Mesendoderm (in vitro differentiated cells): ENCODE results near the gene KCNJ2. TPM values are rescaled to one million over a fixed set of nuclear protein-coding genes. Genes with fewer than 3 reads are reported as not detected.

Experiments
- DNase-seq: peaks from one replicate; pipeline ENCODE4 v3.0.0; 2013
- H2AK5ac ChIP-seq: 2 replicates; pipeline ENCODE4 v1.6.1; 2013; ENCODE audit warnings: low read length, inconsistent platforms
- H2BK120ac ChIP-seq: 2 replicates; pipeline ENCODE4 v1.6.1; 2013; ENCODE audit warnings: low read depth, mild to moderate bottlenecking, low read length, moderate library complexity, mixed read lengths
- H2BK15ac ChIP-seq: replicated peaks from 2 replicates; pipeline ENCODE4 v1.6.1; 2013; ENCODE audit warnings: low read depth, mild to moderate bottlenecking, moderate library complexity
- H2BK5ac ChIP-seq: 2 replicates; pipeline ENCODE4 v1.6.1; 2013; ENCODE audit warnings: low read length, inconsistent platforms
- H3K18ac ChIP-seq: 2 replicates; pipeline ENCODE4 v1.6.1; 2013; ENCODE audit warnings: mild to moderate bottlenecking, low read length, mixed read lengths
- H3K23ac ChIP-seq: one replicate; pipeline ENCODE4 v1.6.1; 2013; ENCODE audit warnings: low read length
- H3K27ac ChIP-seq: 2 replicates; pipeline ENCODE4 v1.5.1; 2013; ENCODE audit warnings: low read depth, mild to moderate bottlenecking, inconsistent platforms, low read length, moderate library complexity
- H3K27me3 ChIP-seq: 2 replicates; pipeline ENCODE4 v1.6.1; 2013; ENCODE audit warnings: low read length, control low read depth, mild to moderate bottlenecking, inconsistent platforms; ENCODE audit not compliant: insufficient read depth, poor library complexity
- H3K36me3 ChIP-seq: 2 replicates; pipeline ENCODE4 v1.6.1; 2013; ENCODE audit warnings: low read length, inconsistent platforms; ENCODE audit not compliant: control insufficient read depth, insufficient read depth
- H3K4ac ChIP-seq: one replicate; pipeline ENCODE4 v1.6.1; 2013; ENCODE audit warnings: low read depth, mild to moderate bottlenecking, low read length, moderate library complexity
- H3K4me1 ChIP-seq: 2 replicates; pipeline ENCODE4 v1.6.1; 2013; ENCODE audit warnings: low read depth, low read length, inconsistent platforms; ENCODE audit not compliant: control insufficient read depth
- H3K4me2 ChIP-seq: 2 replicates; pipeline ENCODE4 v1.6.1; 2013; ENCODE audit warnings: low read length
- H3K4me3 ChIP-seq: 2 replicates; pipeline ENCODE4 v1.5.1; 2013; ENCODE audit warnings: mild to moderate bottlenecking, low read length
- H3K56ac ChIP-seq: one replicate; pipeline ENCODE4 v1.6.1; 2013; ENCODE audit warnings: low read length
- H3K79me1 ChIP-seq: 2 replicates; pipeline ENCODE4 v1.6.1; 2013; ENCODE audit warnings: low read length, inconsistent platforms
- H3K79me2 ChIP-seq: 2 replicates; pipeline ENCODE4 v1.6.1; 2013; ENCODE audit warnings: mild to moderate bottlenecking, low read length; ENCODE audit not compliant: control insufficient read depth, insufficient read depth
- H3K9ac ChIP-seq: 2 replicates; pipeline ENCODE4 v1.6.1; 2013; ENCODE audit warnings: low read length, inconsistent platforms
- H4K5ac ChIP-seq: one replicate; pipeline ENCODE4 v1.6.1; 2013; ENCODE audit warnings: low read length
- H4K8ac ChIP-seq: one replicate; pipeline ENCODE4 v1.6.1; 2013; ENCODE audit warnings: low read depth, mild to moderate bottlenecking, control low read depth, low read length, moderate library complexity
- WGBS: extraction: QIAGEN DNeasy Blood & Tissue Kit; methylation state at CpG from one replicate; pipeline ENCODE4 v1.1.7; 2013; ENCODE audit warnings: low lambda C conversion rate, missing lambda C conversion rate; ENCODE audit not compliant: insufficient coverage; ENCODE audit errors: extremely low coverage; 5-methylcytosine and 5-hydroxymethylcytosine counted together
- polyA plus RNA-seq, 2 experiments: library from polyadenylated mRNA; stranded (reverse); fragments of 200-250 nt; gene quantifications; one replicate each; pipeline ENCODE4 v1.2.3, GENCODE V29; 2013

The KCNJ2 gene
- polyA plus RNA-seq (2013, experiment 1 of 2), result 0.29 TPM
- 0.22 TPM for polyA plus RNA-seq (2013, experiment 2 of 2)

- peaks cover 6% of the 10 kb centered on the region for H3K27me3 ChIP-seq
- no peak within 1 kb of the TSS for H3K27ac ChIP-seq
Measured at GRCh38 chr17:70168977-70169708, at the start of gene KCNJ2. Gene KCNJ2, plus strand, starts transcription at chr17:70169532. Its CDS starts 5,508 bp downstream, at chr17:70175040.

GRCh38 chr17:70119545-70119944 lies 49.8 kb upstream of the KCNJ2 start:
- H3K56ac ChIP-seq, result no peak overlapping the region
- no peak for DNase-seq
- no peaks in the 10 kb centered on the region for H3K79me2 ChIP-seq
- WGBS, result no CpG with 5 or more reads among the region's 1 CpG
- no peak overlapping the region for H2BK15ac ChIP-seq
- no peak overlapping the region for H2BK5ac ChIP-seq
- H3K4me1 ChIP-seq, result peaks cover 6% of the 10 kb centered on the region
- no peak overlapping the region for H2BK120ac ChIP-seq
- no peak overlapping the region for H3K27ac ChIP-seq
- H3K79me1 ChIP-seq, result no peaks in the 10 kb centered on the region
- H3K4ac ChIP-seq, result no peak overlapping the region
- no peaks in the 10 kb centered on the region for H3K27me3 ChIP-seq
- no peaks in the 10 kb centered on the region for H3K36me3 ChIP-seq
- H3K4me3 ChIP-seq, result no peak overlapping the region
- no peak overlapping the region for H3K18ac ChIP-seq
- H4K5ac ChIP-seq, result no peak overlapping the region
- H4K8ac ChIP-seq, result no peak overlapping the region
- no peak overlapping the region for H3K9ac ChIP-seq
- H2AK5ac ChIP-seq, result no peak overlapping the region
- no peak overlapping the region for H3K4me2 ChIP-seq
- no peak overlapping the region for H3K23ac ChIP-seq

More at GRCh38 chr17:70168977-70169708, at the start of gene KCNJ2:
- Histone ChIP-seq H3K79me1 (no peaks in the 10 kb centered on the region), H2BK5ac (no peak within 1 kb of the TSS), H2BK120ac (no peak within 1 kb of the TSS), H3K4me2 (peak within 1 kb of the TSS; percentile 95), H3K56ac (peak within 1 kb of the TSS; percentile 81), H4K8ac (no peak within 1 kb of the TSS), H3K18ac (peak within 1 kb of the TSS; percentile 21), H3K36me3 (no peaks in the 10 kb centered on the region), H2BK15ac (no peak within 1 kb of the TSS), H3K4me3 (peak within 1 kb of the TSS; percentile 63), H3K23ac (no peak within 1 kb of the TSS), H3K4ac (no peak within 1 kb of the TSS), H3K9ac (peak within 1 kb of the TSS; percentile 75), H4K5ac (no peak within 1 kb of the TSS), H3K4me1 (no peaks in the 10 kb centered on the region), H3K79me2 (no peaks in the 10 kb centered on the region), H2AK5ac (no peak within 1 kb of the TSS)
- peak; percentile 91 for DNase-seq
- no CpG with 5 or more reads among the region's 67 CpGs for WGBS

GRCh38 chr17:70119983-70120382 lies 49.3 kb upstream of the KCNJ2 start:
- no peak overlapping the region for H4K5ac ChIP-seq
- no peak overlapping the region for H2BK5ac ChIP-seq
- no peak overlapping the region for H3K9ac ChIP-seq
- H3K4me1 ChIP-seq, result peaks cover 7% of the 10 kb centered on the region
- no peak overlapping the region for H4K8ac ChIP-seq
- no peak overlapping the region for H3K56ac ChIP-seq
- H3K4me2 ChIP-seq, result no peak overlapping the region
- WGBS, result no CpG with 5 or more reads among the region's 2 CpGs
- H2AK5ac ChIP-seq, result no peak overlapping the region
- H3K23ac ChIP-seq, result no peak overlapping the region
- H3K79me2 ChIP-seq, result no peaks in the 10 kb centered on the region
- H3K36me3 ChIP-seq, result no peaks in the 10 kb centered on the region
- no peak overlapping the region for H3K27ac ChIP-seq
- DNase-seq, result no peak
- H3K4ac ChIP-seq, result no peak overlapping the region
- no peaks in the 10 kb centered on the region for H3K79me1 ChIP-seq
- no peak overlapping the region for H2BK15ac ChIP-seq
- H3K4me3 ChIP-seq, result no peak overlapping the region
- H2BK120ac ChIP-seq, result no peak overlapping the region
- no peak overlapping the region for H3K18ac ChIP-seq
- no peaks in the 10 kb centered on the region for H3K27me3 ChIP-seq

- no peaks in the 10 kb centered on the region for H3K79me1 ChIP-seq
- no peak overlapping the region for H2BK15ac ChIP-seq
- H3K4me2 ChIP-seq, result no peak overlapping the region
- H3K23ac ChIP-seq, result no peak overlapping the region
- no peak overlapping the region for H3K27ac ChIP-seq
- no peaks in the 10 kb centered on the region for H3K36me3 ChIP-seq
- H3K18ac ChIP-seq, result no peak overlapping the region
- no peak overlapping the region for H3K56ac ChIP-seq
- no peak overlapping the region for H4K5ac ChIP-seq
- no peak for DNase-seq
- no peaks in the 10 kb centered on the region for H3K79me2 ChIP-seq
- H3K4me3 ChIP-seq, result no peak overlapping the region
- H2AK5ac ChIP-seq, result no peak overlapping the region
- no peak overlapping the region for H3K4ac ChIP-seq
- peaks cover 7% of the 10 kb centered on the region for H3K4me1 ChIP-seq
- no peaks in the 10 kb centered on the region for H3K27me3 ChIP-seq
- no peak overlapping the region for H3K9ac ChIP-seq
- H2BK5ac ChIP-seq, result no peak overlapping the region
- no peak overlapping the region for H4K8ac ChIP-seq
- whole genome bisulfite sequencing, result no CpG with 5 or more reads among the region's 4 CpGs
- H2BK120ac ChIP-seq, result no peak overlapping the region
Measured at GRCh38 chr17:70120425-70120824, 48.9 kb upstream of the KCNJ2 start.

GRCh38 chr17:70121126-70121525 lies 48.2 kb upstream of the KCNJ2 start:
- no peak for DNase-seq
- H4K5ac ChIP-seq, result no peak overlapping the region
- no peaks in the 10 kb centered on the region for H3K79me2 ChIP-seq
- H3K4ac ChIP-seq, result no peak overlapping the region
- no peak overlapping the region for H2BK120ac ChIP-seq
- no peak overlapping the region for H3K4me3 ChIP-seq
- no peak overlapping the region for H3K56ac ChIP-seq
- H3K27me3 ChIP-seq, result no peaks in the 10 kb centered on the region
- H3K79me1 ChIP-seq, result no peaks in the 10 kb centered on the region
- no peak overlapping the region for H2BK15ac ChIP-seq
- no CpG with 5 or more reads among the region's 3 CpGs for WGBS
- H3K4me2 ChIP-seq, result no peak overlapping the region
- H3K23ac ChIP-seq, result no peak overlapping the region
- H2BK5ac ChIP-seq, result no peak overlapping the region
- no peak overlapping the region for H3K18ac ChIP-seq
- no peak overlapping the region for H4K8ac ChIP-seq
- H3K9ac ChIP-seq, result no peak overlapping the region
- H2AK5ac ChIP-seq, result no peak overlapping the region
- peaks cover 7% of the 10 kb centered on the region for H3K4me1 ChIP-seq
- no peak overlapping the region for H3K27ac ChIP-seq
- H3K36me3 ChIP-seq, result no peaks in the 10 kb centered on the region

GRCh38 chr17:70123193-70123592 lies 46.1 kb upstream of the KCNJ2 start:
- no peak overlapping the region for H3K27ac ChIP-seq
- no peak overlapping the region for H3K4me3 ChIP-seq
- H2BK15ac ChIP-seq, result no peak overlapping the region
- no peak overlapping the region for H3K4me2 ChIP-seq
- H3K9ac ChIP-seq, result no peak overlapping the region
- H3K27me3 ChIP-seq, result no peaks in the 10 kb centered on the region
- H3K23ac ChIP-seq, result no peak overlapping the region
- H3K18ac ChIP-seq, result no peak overlapping the region
- no peak overlapping the region for H2AK5ac ChIP-seq
- no peak overlapping the region for H3K56ac ChIP-seq
- peak; percentile 50 for DNase-seq
- WGBS, result no CpG with 5 or more reads among the region's 2 CpGs
- no peaks in the 10 kb centered on the region for H3K36me3 ChIP-seq
- H4K5ac ChIP-seq, result no peak overlapping the region
- H3K79me1 ChIP-seq, result no peaks in the 10 kb centered on the region
- no peak overlapping the region for H3K4ac ChIP-seq
- no peak overlapping the region for H4K8ac ChIP-seq
- no peak overlapping the region for H2BK5ac ChIP-seq
- no peaks in the 10 kb centered on the region for H3K79me2 ChIP-seq
- H2BK120ac ChIP-seq, result no peak overlapping the region
- peaks cover 7% of the 10 kb centered on the region for H3K4me1 ChIP-seq
